Measurements from ENCODE around the gene SATB1.
"Not testable (repeated sequence)": the region's sequence is repeated elsewhere in the genome, so short reads cannot be mapped to it uniquely, and the experiment has no call there.

Gene SATB1

GRCh38 chr3:18424729-18425640, at the start of gene SATB1:
Gene SATB1, minus strand, starts transcription at chr3:18425339. Its CDS starts 4,372 bp downstream, at chr3:18420967.
- H3K27ac ChIP-seq = peak within 1 kb of the TSS; percentile 84
- TF ChIP-seq CTCF (conservative IDR thresholded peaks at IDR 0.05) = no peak

- H3K27ac ChIP-seq = no peak overlapping the region
- TF ChIP-seq CTCF (conservative IDR thresholded peaks at IDR 0.05) = no peak
These were observed 49.1 kb upstream of the SATB1 start for GRCh38 chr3:18474202-18474601.

DNA sequence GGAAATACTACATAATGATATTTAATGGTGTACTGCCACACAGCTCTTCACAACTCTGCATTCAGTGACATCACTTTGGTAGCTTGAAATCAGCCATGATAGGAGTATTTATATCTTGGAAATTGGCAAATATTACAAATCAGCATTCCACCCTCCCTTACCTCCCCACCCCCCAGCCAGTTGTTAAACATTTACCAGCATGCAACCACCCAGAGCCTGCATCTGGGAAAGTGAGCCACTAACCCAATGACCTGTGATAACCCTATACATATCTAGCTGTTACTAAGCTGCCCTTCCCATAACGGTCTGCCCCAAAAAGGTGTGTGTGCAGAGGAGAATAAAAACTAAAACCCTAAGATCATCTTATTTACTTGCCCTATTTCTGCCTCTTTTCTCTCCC, 44.6 kb upstream of the SATB1 start:
- no peak for TF ChIP-seq CTCF (conservative IDR thresholded peaks at IDR 0.05)
- no peak overlapping the region for H3K27ac ChIP-seq

GRCh38 chr3:18466136-18466535, 41.0 kb upstream of the SATB1 start:
- TF ChIP-seq CTCF (conservative IDR thresholded peaks at IDR 0.05) = no peak

GRCh38 chr3:18454766-18455165, 29.6 kb upstream of the SATB1 start:
- H3K27ac ChIP-seq = no peak overlapping the region
- no peak for TF ChIP-seq CTCF (conservative IDR thresholded peaks at IDR 0.05)

More at GRCh38 chr3:18466136-18466535, 41.0 kb upstream of the SATB1 start:
- no peak overlapping the region for H3K27ac ChIP-seq

DNA sequence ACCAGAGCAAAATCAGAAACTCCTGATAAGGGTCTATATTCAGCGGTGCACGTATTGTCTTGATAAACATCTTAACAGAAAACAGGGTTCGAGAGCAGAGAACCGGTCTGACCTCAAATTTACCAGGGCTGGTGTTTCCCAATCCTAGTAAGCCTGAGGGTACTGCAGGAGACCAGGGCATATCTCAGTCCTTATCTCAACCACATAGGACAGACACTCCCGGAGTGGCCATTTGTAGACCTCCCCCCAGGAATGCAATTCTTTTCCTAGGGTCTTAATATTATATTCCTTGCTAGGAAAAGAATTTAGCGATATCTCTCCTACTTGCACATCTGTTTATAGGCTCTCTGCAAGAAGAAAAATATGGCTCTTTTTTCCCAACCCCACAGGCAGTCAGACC, 24.5 kb upstream of the SATB1 start:
- H3K27ac ChIP-seq = not testable (repeated sequence)

DNA sequence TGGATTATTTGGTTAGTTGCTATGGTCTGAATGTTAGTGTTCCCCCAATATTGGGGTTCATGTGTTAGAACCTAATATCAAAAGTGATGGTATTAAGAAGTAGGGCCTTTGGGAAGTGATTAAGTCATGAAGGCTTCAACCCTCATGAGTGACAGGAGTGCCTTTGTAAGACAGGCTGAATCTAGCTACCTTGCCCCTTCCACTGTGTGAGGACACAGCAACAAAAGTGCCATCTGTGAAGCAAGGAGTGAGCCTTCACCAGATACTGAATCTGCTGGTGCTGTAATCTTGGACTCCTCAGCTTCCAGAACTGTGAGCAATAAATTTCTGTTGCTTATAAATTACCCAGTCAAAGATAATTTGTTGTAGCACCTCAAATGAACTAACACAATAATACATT, 22.6 kb upstream of the SATB1 start:
- H3K27ac ChIP-seq = no peak overlapping the region
- no peak for TF ChIP-seq CTCF (conservative IDR thresholded peaks at IDR 0.05)

Data from VCaP (cell line).